K562 (cell line): Measurements from ENCODE around the gene FBLN2. TPM values are rescaled to one million over a fixed set of nuclear protein-coding genes. Genes with fewer than 3 reads are reported as not detected.

Experiments used
- ARID2 ChIP-seq: fragments of 450-650 bp; IDR thresholded peaks from 2 replicates; pipeline ENCODE4 v1.6.1; 2017; ENCODE audit warnings: antibody characterized with exemption, mild to moderate bottlenecking
- BCOR ChIP-seq: fragments of 450-650 bp; IDR thresholded peaks from 2 replicates; pipeline ENCODE4 v1.6.1; 2016
- CC2D1A ChIP-seq: fragments of 450-650 bp; IDR thresholded peaks from 2 replicates; pipeline ENCODE4 v1.6.1; 2017; ENCODE audit warnings: mild to moderate bottlenecking
- HDAC3 ChIP-seq: fragments of 450-650 bp; IDR thresholded peaks from 2 replicates; pipeline ENCODE4 v1.6.1; 2018; ENCODE audit warnings: borderline replicate concordance, mild to moderate bottlenecking, moderate library complexity; ENCODE audit not compliant: partially characterized antibody
- HMG20A ChIP-seq: fragments of 450-650 bp; formaldehyde crosslinking; conservative IDR thresholded peaks from 2 replicates; pipeline ENCODE4 v1.4.0; 2020; ENCODE audit warnings: mild to moderate bottlenecking, mixed read lengths
- KLF16 ChIP-seq: IDR thresholded peaks from 2 replicates; pipeline ENCODE4 v1.6.1; 2016; ENCODE audit warnings: antibody characterized with exemption
- SPI1 ChIP-seq: IDR thresholded peaks from 2 replicates; pipeline ENCODE4 v1.6.1; 2011; ENCODE audit warnings: low read depth, low read length, control low read depth, borderline replicate concordance
- TCF3 ChIP-seq: sonication (generic); formaldehyde crosslinking; IDR thresholded peaks from 2 replicates; pipeline ENCODE4 v1.4.0; 2020; ENCODE audit warnings: mild to moderate bottlenecking, missing genetic modification reagents
- TEAD1 ChIP-seq, 2 experiments: fragments of 450-650 bp in 1 of 2; sonication (generic) in 1 of 2; formaldehyde crosslinking; IDR thresholded peaks; 2 replicates each; pipeline versions ENCODE4 v1.4.0 to v1.8.0; 2020 to 2022; ENCODE audit warnings: mild to moderate bottlenecking in 2 of 2, missing genetic modification reagents in 1 of 2
- ZNF24 ChIP-seq: fragments of 450-650 bp; IDR thresholded peaks from 2 replicates; pipeline ENCODE4 v1.6.1; 2016
- ZNF436 ChIP-seq: fragments of 250-450, 450-650 bp; sonication (Bioruptor Pico); formaldehyde crosslinking; IDR thresholded peaks from 2 replicates; pipeline ENCODE4 v1.7.0; 2020; ENCODE audit warnings: mild to moderate bottlenecking
- ZNF57 ChIP-seq: fragments of 450-650 bp; formaldehyde crosslinking; IDR thresholded peaks from 2 replicates; pipeline ENCODE4 v1.4.0; 2020; ENCODE audit warnings: mild to moderate bottlenecking, moderate library complexity
- polyA plus RNA-seq, 8 experiments: library from polyadenylated mRNA; depleted of rRNA in 4 of 8; stranded (reverse) in 5 of 8; unstranded in 3 of 8; fragments of >200 nt; fragmentation: Nextera tagmentation in 2 of 8; fragmentation: Illumina TruSeq in 1 of 8; extraction: Ambion mirVana in 2 of 8; extraction: Trizol in 1 of 8; gene quantifications; 2 replicates each; pipeline versions ENCODE4 v1.2.1 to v1.2.3, GENCODE V29; 2011 to 2014; ENCODE audit warnings: inconsistent platforms in 1 of 8, missing spikeins in 1 of 8
- total RNA-seq, 7 experiments: library from RNA; depleted of rRNA in 6 of 7; stranded (reverse); fragments of >200 nt in 6 of 7; fragmentation: Illumina TruSeq in 2 of 7; extraction: Trizol in 2 of 7; gene quantifications; 2 replicates each; pipeline versions ENCODE4 v1.2.1 to v1.2.3, GENCODE V29; 2011 to 2021; ENCODE audit warnings: low replicate concordance in 1 of 7
- TF ChIP-seq, protein P1 (sequence below): fragments of 450-650 bp; IDR thresholded peaks from 2 replicates; pipeline ENCODE4 v1.6.1; 2016; ENCODE audit warnings: borderline replicate concordance
- TF ChIP-seq, protein P2 (sequence below): sonication (generic); formaldehyde crosslinking; IDR thresholded peaks from 2 replicates; pipeline ENCODE4 v1.9.0; 2022; ENCODE audit warnings: mild to moderate bottlenecking, missing genetic modification reagents
- TF ChIP-seq, protein P3 (sequence below): fragments of 250-450 bp; sonication (Bioruptor Pico); IDR thresholded peaks from 2 replicates; pipeline ENCODE4 v1.4.0; 2020
- TF ChIP-seq, protein P4 (sequence below), 2 experiments: fragments of 150-350 bp in 1 of 2; IDR thresholded peaks; 2 replicates each; pipeline ENCODE4 v1.6.1; 2012 to 2016; ENCODE audit warnings: low read depth in 2 of 2, low read length in 2 of 2, mild to moderate bottlenecking in 1 of 2, moderate library complexity in 1 of 2
- TF ChIP-seq, protein P5 (sequence below): fragments of 250-450 bp; sonication (Bioruptor Pico); IDR thresholded peaks from 2 replicates; pipeline ENCODE4 v1.5.0; 2021; ENCODE audit warnings: mild to moderate bottlenecking, moderate library complexity

Gene FBLN2
- total and polyA plus RNA-seq, 9 of the 15 experiments (the other 6 are each of a cell fraction or from before 2014, with no cell fraction given) = 0.03 to 0.10 (median 0.04) TPM; not detected in 6

DNA sequence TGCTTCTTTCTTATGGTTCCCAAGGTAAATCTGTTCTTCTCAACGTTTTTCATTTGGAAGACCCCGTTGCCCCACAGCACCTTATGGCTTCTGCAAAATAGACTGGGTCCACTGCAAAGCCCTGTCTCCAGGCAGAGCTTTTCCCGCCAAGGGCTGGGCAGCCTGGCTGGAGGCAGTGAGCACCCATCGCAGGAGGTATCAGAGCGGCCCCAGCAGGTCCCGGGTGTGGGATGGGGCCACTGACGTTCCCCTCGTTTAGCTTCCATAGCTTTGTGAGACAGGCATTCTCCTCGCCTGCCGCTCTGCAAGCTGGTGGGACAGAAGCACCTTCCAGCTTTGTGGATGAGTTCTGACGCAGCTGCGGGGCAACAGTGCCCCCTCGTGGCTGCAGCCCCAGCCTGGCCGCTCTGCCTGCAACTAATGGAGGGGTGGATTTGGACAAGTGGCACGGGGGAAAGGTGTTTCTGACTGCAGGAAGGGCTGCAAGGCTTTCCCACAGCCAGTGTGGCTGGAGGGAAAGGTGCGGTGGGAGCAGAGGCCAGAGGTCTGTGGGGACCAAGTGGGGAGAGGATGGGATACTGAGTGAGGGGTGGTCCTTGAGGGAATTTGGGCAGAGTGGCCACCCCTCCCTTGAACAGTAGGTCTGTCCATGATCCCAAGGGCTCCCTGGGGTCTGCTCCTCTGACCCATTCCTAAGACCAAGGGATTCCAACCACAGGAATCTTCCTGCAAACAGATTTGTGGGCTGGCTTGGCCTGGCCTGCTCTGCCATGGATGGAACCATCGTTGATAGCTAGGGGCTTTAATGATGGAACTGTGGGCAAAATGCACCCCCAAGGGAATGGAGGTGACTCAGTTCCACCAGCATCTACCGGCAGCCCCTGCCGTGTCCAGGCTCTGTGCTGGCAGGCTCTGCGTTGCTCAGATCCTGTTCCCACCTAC, 99.4 kb downstream of the FBLN2 start (continued):
- TF ChIP-seq, protein P1, sequence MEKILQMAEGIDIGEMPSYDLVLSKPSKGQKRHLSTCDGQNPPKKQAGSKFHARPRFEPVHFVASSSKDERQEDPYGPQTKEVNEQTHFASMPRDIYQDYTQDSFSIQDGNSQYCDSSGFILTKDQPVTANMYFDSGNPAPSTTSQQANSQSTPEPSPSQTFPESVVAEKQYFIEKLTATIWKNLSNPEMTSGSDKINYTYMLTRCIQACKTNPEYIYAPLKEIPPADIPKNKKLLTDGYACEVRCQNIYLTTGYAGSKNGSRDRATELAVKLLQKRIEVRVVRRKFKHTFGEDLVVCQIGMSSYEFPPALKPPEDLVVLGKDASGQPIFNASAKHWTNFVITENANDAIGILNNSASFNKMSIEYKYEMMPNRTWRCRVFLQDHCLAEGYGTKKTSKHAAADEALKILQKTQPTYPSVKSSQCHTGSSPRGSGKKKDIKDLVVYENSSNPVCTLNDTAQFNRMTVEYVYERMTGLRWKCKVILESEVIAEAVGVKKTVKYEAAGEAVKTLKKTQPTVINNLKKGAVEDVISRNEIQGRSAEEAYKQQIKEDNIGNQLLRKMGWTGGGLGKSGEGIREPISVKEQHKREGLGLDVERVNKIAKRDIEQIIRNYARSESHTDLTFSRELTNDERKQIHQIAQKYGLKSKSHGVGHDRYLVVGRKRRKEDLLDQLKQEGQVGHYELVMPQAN = no peak
- TF ChIP-seq CC2D1A (peak; percentile 93), TEAD1 (CRISPR knock-in tag; IDR thresholded peaks at IDR 0.05) (no peak), ZNF24 (peak; percentile 68), HMG20A (CRISPR knock-in tag) (no peak), ARID2 (peak; percentile 98), KLF16 (no peak), BCOR (0 out of 2 replicates have a peak, but pooled peaks have one; percentile 19), HDAC3 (no peak), ZNF436 (CRISPR knock-in tag) (no peak), TCF3 (CRISPR knock-in tag) (no peak), SPI1 (no peak), ZNF57 (CRISPR knock-in tag) (no peak)
- TF ChIP-seq, protein P2, sequence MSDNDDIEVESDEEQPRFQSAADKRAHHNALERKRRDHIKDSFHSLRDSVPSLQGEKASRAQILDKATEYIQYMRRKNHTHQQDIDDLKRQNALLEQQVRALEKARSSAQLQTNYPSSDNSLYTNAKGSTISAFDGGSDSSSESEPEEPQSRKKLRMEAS = peak; percentile 37; the same call in 1 of the 2 replicates
- TF ChIP-seq, protein P3, sequence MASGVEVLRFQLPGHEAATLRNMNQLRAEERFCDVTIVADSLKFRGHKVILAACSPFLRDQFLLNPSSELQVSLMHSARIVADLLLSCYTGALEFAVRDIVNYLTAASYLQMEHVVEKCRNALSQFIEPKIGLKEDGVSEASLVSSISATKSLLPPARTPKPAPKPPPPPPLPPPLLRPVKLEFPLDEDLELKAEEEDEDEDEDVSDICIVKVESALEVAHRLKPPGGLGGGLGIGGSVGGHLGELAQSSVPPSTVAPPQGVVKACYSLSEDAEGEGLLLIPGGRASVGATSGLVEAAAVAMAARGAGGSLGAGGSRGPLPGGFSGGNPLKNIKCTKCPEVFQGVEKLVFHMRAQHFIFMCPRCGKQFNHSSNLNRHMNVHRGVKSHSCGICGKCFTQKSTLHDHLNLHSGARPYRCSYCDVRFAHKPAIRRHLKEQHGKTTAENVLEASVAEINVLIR (CRISPR knock-in tag) = no peak
- TF ChIP-seq, protein P4, sequence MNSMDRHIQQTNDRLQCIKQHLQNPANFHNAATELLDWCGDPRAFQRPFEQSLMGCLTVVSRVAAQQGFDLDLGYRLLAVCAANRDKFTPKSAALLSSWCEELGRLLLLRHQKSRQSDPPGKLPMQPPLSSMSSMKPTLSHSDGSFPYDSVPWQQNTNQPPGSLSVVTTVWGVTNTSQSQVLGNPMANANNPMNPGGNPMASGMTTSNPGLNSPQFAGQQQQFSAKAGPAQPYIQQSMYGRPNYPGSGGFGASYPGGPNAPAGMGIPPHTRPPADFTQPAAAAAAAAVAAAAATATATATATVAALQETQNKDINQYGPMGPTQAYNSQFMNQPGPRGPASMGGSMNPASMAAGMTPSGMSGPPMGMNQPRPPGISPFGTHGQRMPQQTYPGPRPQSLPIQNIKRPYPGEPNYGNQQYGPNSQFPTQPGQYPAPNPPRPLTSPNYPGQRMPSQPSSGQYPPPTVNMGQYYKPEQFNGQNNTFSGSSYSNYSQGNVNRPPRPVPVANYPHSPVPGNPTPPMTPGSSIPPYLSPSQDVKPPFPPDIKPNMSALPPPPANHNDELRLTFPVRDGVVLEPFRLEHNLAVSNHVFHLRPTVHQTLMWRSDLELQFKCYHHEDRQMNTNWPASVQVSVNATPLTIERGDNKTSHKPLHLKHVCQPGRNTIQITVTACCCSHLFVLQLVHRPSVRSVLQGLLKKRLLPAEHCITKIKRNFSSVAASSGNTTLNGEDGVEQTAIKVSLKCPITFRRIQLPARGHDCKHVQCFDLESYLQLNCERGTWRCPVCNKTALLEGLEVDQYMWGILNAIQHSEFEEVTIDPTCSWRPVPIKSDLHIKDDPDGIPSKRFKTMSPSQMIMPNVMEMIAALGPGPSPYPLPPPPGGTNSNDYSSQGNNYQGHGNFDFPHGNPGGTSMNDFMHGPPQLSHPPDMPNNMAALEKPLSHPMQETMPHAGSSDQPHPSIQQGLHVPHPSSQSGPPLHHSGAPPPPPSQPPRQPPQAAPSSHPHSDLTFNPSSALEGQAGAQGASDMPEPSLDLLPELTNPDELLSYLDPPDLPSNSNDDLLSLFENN (IDR thresholded peaks at IDR 0.05; ENCODE audit: low read depth in 2 of 2, low read length in 2 of 2) = peak in 1 of 2 experiments; percentile 46; a peak in 1 of 4 replicates
- TF ChIP-seq, protein P5, sequence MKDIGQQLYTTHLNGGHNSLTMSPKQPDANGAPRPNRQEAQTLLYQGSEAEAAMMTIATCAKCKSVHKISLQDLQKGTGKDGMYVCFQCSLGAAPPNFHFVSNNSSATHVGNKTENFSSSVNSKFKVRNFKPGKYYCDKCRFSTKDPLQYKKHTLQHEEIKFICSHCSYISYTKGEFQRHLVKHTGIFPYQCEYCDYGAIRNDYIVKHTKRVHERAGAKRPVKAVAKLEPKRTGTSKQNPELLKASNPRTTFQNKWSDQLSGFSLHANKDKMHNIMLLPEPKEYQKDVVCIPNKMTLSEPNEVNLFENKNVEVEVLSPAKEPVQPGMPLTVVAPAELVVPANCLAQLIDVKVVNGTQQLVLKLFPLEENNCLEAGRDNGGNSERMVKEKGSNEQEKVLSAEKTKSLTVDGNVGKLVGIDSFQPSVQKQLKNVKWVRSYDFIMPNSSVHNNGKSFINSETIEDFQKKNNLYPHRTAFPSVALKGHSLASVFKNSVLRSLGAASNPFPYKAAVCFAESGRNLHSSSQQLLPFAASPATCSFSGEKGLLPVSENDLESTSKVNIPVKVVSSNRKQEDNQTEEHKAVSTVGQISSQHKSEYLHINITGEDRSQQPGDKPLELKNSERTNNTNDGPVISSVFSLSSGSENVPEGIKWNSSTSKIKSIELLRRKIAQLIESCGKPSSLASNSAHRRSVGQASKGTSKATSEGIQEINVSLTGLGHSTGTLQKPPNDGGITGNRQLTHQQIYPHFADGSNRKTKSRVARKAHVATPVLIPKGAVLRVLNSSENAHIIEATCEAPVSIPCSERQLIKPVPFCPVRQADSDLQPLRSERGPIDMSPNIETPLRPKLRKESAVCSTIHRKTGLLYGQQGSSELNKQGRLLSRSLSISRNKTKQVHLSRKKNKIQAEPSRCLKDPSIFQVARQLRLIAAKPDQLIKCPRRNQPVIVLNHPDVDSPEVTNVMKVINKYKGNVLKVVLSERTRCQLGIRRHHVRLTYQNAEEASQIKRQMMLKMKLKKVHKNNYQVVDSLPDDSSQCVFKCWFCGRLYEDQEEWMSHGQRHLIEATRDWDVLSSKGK (CRISPR knock-in tag) = no peak
